MM.1S (cell line): Measurements from ENCODE around the gene UACA.
"Not testable (repeated sequence)": the region's sequence is repeated elsewhere in the genome, so short reads cannot be mapped to it uniquely, and the experiment has no call there.

Experiments used
- DNase-seq: peaks from one replicate; pipeline ENCODE4 v3.0.0-alpha.2; 2015
- H2AFZ ChIP-seq: fragments of 300-600 bp; sonication (generic); 2 replicates; pipeline ENCODE4 v1.6.0; 2016; ENCODE audit warnings: antibody characterized with exemption, low read length
- H3F3A ChIP-seq: fragments of 300-600 bp; sonication (generic); 2 replicates; pipeline ENCODE4 v1.6.1; 2016; ENCODE audit warnings: mild to moderate bottlenecking, antibody characterized with exemption, low read length, moderate library complexity, mixed read lengths; ENCODE audit not compliant: insufficient read depth
- H3K27ac ChIP-seq: fragments of 300-600 bp; sonication (generic); 2 replicates; pipeline ENCODE4 v1.5.1; 2016; ENCODE audit warnings: mild to moderate bottlenecking, low read length
- H3K27me3 ChIP-seq: fragments of 300-600 bp; sonication (generic); replicated peaks from 2 replicates; pipeline ENCODE4 v1.6.0; 2016; ENCODE audit warnings: low read length; ENCODE audit not compliant: insufficient read depth
- H3K36me3 ChIP-seq: fragments of 300-600 bp; sonication (generic); replicated peaks from 2 replicates; pipeline ENCODE4 v1.6.1; 2016; ENCODE audit warnings: mild to moderate bottlenecking, low read length, mixed read lengths; ENCODE audit not compliant: insufficient read depth
- H3K4me1 ChIP-seq: fragments of 300-600 bp; sonication (generic); 2 replicates; pipeline ENCODE4 v1.6.1; 2016; ENCODE audit warnings: low read length, mixed read lengths
- H3K4me2 ChIP-seq: fragments of 300-600 bp; sonication (generic); 2 replicates; pipeline ENCODE4 v1.6.0; 2016; ENCODE audit warnings: low read depth, low read length
- H3K4me3 ChIP-seq: fragments of 300-600 bp; sonication (generic); 2 replicates; pipeline ENCODE4 v1.5.1; 2016; ENCODE audit warnings: low read length, mixed read lengths
- H3K79me2 ChIP-seq: fragments of 300-600 bp; sonication (generic); 2 replicates; pipeline ENCODE4 v1.6.1; 2016; ENCODE audit warnings: mixed run types, low read length, mixed read lengths
- H3K9ac ChIP-seq: fragments of 300-600 bp; sonication (generic); 2 replicates; pipeline ENCODE4 v1.6.1; 2016; ENCODE audit warnings: low read length, mixed read lengths
- H3K9me2 ChIP-seq: fragments of 300-600 bp; sonication (generic); replicated peaks from 2 replicates; pipeline ENCODE4 v1.6.1; 2016; ENCODE audit warnings: mild to moderate bottlenecking, low read length, mixed read lengths; ENCODE audit not compliant: insufficient read depth
- H3K9me3 ChIP-seq: fragments of 300-600 bp; sonication (generic); replicated peaks from 2 replicates; pipeline ENCODE4 v1.6.1; 2016; ENCODE audit warnings: mild to moderate bottlenecking, low read length, mixed read lengths; ENCODE audit not compliant: insufficient read depth
- H4K20me1 ChIP-seq: fragments of 300-600 bp; sonication (generic); 2 replicates; pipeline ENCODE4 v1.6.1; 2016; ENCODE audit warnings: mild to moderate bottlenecking, low read length, moderate library complexity, mixed read lengths; ENCODE audit not compliant: insufficient read depth
- CTCF ChIP-seq: fragments of 300-600 bp; sonication (generic); IDR thresholded peaks from 2 replicates; pipeline ENCODE4 v1.5.1; 2016; ENCODE audit warnings: antibody characterized with exemption, low read length, mixed read lengths
- EZH2 ChIP-seq: fragments of 300-600 bp; sonication (generic); optimal IDR thresholded peaks from 2 replicates; pipeline ENCODE3; 2017; ENCODE audit warnings: low read depth, mild to moderate bottlenecking, antibody characterized with exemption, low read length, mixed read lengths
- EZH2phosphoT487 ChIP-seq: fragments of 300-600 bp; sonication (generic); IDR thresholded peaks from 2 replicates; pipeline ENCODE4 v1.6.1; 2018; ENCODE audit warnings: antibody characterized with exemption, low read length

The UACA gene

DNA sequence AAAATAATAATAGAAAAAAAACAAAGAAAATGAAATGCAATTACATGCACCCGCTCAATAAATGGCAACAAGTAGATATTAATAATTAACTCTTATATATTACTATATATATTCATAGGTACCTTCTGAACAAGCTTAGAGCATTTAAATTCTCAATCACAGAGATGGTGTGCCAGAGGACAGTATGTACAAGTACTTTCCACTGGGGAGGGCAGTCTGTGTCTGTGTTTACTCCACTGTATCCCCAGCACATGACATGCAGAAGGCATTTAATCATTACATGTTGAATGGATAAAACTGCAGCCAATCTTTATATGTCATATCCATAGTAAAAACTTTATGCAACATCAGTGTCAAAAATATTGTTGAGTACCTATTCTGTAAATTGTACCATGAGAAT lies 97.8 kb downstream of the UACA start:
- no peaks in the 10 kb centered on the region for H3K9me3 ChIP-seq
- H3K9me2 ChIP-seq: no peaks in the 10 kb centered on the region
- H3K4me3 ChIP-seq: no peak overlapping the region
- H3K4me2 ChIP-seq: no peak overlapping the region
- DNase-seq: no peak
- H2AFZ ChIP-seq: no peak overlapping the region
- peaks cover 11% of the 10 kb centered on the region for H3F3A ChIP-seq
- no peak overlapping the region for H3K9ac ChIP-seq
- H4K20me1 ChIP-seq: no peaks in the 10 kb centered on the region
- H3K79me2 ChIP-seq: no peaks in the 10 kb centered on the region
- H3K27me3 ChIP-seq: 0 out of 2 replicates have a peak, but pooled peaks cover 5% of the 10 kb centered on the region
- no peak overlapping the region for H3K27ac ChIP-seq
- H3K4me1 ChIP-seq: peaks cover 25% of the 10 kb centered on the region
- no peaks in the 10 kb centered on the region for H3K36me3 ChIP-seq
- TF ChIP-seq EZH2phosphoT487 (no peak), CTCF (no peak), EZH2 (no peak)

DNA sequence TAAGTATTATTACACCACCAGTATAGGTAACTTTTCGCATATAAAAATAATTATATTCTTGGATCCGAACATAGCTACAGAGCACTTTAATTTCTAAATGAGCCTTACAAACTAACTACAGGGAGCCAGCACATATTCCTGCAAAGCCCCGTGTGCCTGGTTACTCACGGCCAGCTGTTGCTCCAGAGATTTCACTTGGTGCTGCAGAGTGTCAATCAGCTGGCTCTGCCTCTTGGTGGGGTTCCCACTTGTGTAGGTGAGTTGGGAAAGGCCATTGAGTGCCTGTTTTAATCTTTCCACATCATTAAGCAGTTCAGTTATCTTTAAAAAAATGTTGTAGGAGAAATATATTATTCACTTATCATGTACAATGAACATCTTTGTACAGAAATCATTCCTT lies 98.9 kb downstream of the UACA start:
- H3K27ac ChIP-seq: no peak overlapping the region

DNA sequence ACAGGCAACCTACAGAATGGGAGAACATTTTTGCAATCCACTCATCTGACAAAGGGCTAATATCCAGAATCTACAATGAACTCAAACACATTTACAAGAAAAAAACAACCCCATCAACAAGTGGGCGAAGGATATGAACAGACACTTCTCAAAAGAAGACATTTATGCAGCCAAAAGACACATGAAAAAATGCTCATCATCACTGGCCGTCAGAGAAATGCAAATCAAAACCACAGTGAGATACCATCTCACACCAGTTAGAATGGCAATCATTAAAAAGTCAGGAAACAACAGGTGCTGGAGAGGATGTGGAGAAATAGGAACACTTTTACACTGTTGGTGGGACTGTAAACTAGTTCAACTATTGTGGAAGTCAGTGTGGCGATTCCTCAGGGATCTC lies 100.3 kb downstream of the UACA start:
- H3K79me2 ChIP-seq, H3K4me3 ChIP-seq, H3K36me3 ChIP-seq, H3K27ac ChIP-seq, H3K4me1 ChIP-seq, H2AFZ ChIP-seq, H3K9me2 ChIP-seq, H3K9ac ChIP-seq, DNase-seq, H3K27me3 ChIP-seq, H4K20me1 ChIP-seq, H3K4me2 ChIP-seq, H3K9me3 ChIP-seq, H3F3A ChIP-seq: not testable (repeated sequence)

More for the DNA sequence above, 98.9 kb downstream of the UACA start:
- no peak for TF ChIP-seq EZH2phosphoT487
- TF ChIP-seq EZH2: no peak
- TF ChIP-seq CTCF: no peak
- no peaks in the 10 kb centered on the region for H3K9me3 ChIP-seq
- no peak overlapping the region for H3K9ac ChIP-seq
- H3K4me3 ChIP-seq: no peak overlapping the region
- H3K9me2 ChIP-seq: no peaks in the 10 kb centered on the region
- peaks cover 10% of the 10 kb centered on the region for H3F3A ChIP-seq
- H4K20me1 ChIP-seq: no peaks in the 10 kb centered on the region
- H3K79me2 ChIP-seq: no peaks in the 10 kb centered on the region
- H3K4me1 ChIP-seq: peaks cover 14% of the 10 kb centered on the region
- DNase-seq: no peak
- H2AFZ ChIP-seq: no peak overlapping the region
- H3K4me2 ChIP-seq: no peak overlapping the region
- H3K36me3 ChIP-seq: no peaks in the 10 kb centered on the region
- 0 out of 2 replicates have a peak, but pooled peaks cover 5% of the 10 kb centered on the region for H3K27me3 ChIP-seq

- H3K79me2 ChIP-seq: no peaks in the 10 kb centered on the region
- TF ChIP-seq EZH2phosphoT487 (no peak), CTCF (no peak), EZH2 (no peak)
Observed at GRCh38 chr15:70659662-70660061, 103.7 kb downstream of the UACA start.

More at GRCh38 chr15:70659662-70660061, 103.7 kb downstream of the UACA start:
- Histone ChIP-seq H3K9ac (no peak overlapping the region), H3F3A (no peaks in the 10 kb centered on the region), H4K20me1 (no peaks in the 10 kb centered on the region), H3K9me2 (no peaks in the 10 kb centered on the region), H3K9me3 (no peaks in the 10 kb centered on the region), H3K27ac (no peak overlapping the region), H3K27me3 (no peaks in the 10 kb centered on the region), H2AFZ (no peak overlapping the region), H3K4me3 (no peak overlapping the region), H3K36me3 (no peaks in the 10 kb centered on the region), H3K4me2 (no peak overlapping the region), H3K4me1 (no peaks in the 10 kb centered on the region)
- no peak for DNase-seq
